Measurements from ENCODE around the gene EVI5L.

Gene EVI5L

DNA sequence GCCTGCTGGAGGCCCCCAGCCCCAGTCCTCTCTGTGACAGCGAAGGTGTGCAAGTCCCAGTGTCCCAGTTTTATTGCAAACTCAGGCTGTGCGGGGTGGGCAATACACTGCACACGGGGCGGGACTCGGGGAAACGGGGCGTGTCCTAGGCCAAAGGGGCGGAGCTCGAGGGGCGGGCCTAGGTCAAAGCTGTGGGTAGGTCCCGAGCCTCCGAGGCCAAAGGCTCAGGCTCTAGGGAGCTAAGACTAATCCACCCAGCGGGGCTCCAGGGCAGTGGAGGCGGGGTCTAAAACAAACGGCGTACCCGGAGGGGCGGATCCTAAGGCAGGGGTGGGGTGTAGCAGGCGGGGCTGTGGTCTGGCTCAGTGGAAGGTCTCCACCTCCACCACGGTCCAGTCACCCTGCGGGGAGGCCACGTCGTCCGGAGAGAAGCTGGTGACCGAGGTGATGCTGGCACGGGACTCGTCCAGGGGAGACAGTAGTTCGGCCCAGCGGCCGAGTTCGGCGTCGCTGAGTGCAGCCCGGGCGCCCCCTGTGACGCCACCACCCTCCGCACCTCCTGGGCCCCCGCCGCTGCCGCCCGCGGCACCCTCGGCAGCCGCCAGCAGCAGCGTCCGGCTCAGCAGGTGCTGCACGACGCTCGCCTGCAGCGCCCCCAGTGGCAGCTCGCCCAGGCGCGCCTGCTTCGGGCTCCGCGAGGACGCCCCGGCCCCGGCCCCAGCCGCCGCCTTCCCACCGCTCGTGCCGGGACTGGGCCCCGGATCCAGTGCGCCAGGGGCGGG is 38.8 kb downstream of the EVI5L start:
- ATAC-seq (peak; percentile 87), DNase-seq (peak; percentile 88 to 93)
- Mint-ChIP-seq H3K9me3 (no peaks in the 10 kb centered on the region), H3K27me3 (peaks cover 67% of the 10 kb centered on the region), H3K27ac (peak overlapping the region in 1 of 2 donors; percentile 82), H3K4me1 (peaks cover 72% of the 10 kb centered on the region), H3K4me3 (peak overlapping the region; percentile 86 to 92)

- DNase-seq (peak; percentile 83 to 91), ATAC-seq (peak; percentile 68)
- H3K27me3 Mint-ChIP-seq = peaks cover 65% of the 10 kb centered on the region
- H3K9me3 Mint-ChIP-seq = no peaks in the 10 kb centered on the region
- no peak overlapping the region for H3K27ac Mint-ChIP-seq
- H3K4me1 Mint-ChIP-seq = peaks cover 69% of the 10 kb centered on the region
- H3K4me3 Mint-ChIP-seq = peak overlapping the region; percentile 83 to 92
These were observed 39.5 kb downstream of the EVI5L start for GRCh38 chr19:7869453-7869909.

DNA sequence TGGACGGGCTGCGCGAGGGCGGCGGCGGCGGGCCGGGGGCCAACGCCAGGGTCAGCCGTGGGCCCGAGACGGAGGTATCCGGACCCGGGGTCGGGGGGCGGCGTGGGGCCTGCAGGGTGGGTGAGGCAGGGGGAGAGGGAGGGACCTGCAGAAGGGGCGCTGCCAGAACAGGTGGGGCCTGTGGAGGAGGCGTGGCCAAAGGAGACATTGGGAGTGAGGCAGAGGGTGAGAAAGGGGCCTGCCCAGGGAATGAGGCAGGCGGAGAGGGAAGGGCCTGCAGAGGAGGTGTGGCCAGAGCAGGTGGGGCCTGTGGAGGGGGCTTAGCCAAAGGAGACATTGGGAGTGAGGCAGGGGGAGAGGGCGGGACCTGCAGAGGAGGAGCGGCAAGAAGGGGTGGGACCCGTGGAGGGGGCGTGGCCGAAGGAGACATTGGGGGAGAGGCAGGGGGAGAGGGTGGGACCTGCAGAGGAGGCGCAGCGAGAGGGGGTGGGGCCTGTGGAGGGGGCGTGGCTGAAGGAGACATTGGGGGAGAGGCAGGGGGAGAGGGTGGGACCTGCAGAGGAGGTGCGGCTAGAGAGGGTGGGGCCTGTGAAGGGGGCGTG is 40.0 kb downstream of the EVI5L start:
- peak overlapping the region; percentile 69 to 77 for H3K4me3 Mint-ChIP-seq
- ATAC-seq = no peak

DNA sequence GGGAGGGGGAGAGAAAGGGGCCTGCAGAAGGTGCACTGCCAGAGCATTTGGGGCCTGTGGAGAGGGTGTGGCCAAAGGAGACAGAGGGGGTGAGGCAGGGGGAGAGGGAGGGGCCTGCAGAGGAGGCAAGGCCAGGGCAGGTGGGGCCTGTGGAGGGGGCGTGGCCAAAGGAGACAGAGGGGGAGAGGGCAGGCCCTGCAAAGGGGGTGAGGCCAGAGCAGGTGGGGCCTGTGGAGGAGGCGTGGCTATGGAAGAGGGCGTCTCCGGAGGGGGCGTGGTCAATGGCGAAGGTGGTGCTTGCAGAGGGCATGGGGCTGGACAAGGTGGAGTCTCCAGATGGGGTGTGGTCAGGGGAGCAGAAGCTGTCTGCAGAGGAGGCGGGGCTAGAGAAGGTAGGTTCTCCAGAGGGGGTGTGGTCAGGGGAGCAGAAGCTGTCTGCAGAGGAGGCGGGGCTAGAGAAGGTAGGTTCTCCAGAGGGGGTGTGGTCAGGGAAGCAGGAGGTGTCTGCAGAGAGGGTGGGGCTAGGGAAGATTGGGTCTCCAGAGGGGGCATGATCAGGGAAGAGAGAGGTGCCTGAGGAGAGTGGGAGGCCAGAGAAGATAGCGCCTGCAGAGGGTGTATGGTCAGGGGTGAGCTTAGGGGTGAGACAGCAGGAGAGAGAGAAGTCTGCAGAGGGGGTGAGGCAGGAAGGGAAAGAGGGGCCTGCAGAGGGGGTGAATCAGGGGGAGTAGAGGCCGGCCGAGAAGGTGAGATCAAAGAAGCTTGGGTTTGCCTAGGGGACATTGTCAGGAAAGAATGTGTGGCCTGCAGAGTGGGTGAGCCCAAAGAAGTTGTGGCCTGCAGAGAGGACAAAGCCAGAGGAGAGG is 40.8 kb downstream of the EVI5L start:
- Mint-ChIP-seq H3K4me3 (peak overlapping the region; percentile 65 to 77), H3K27ac (peak overlapping the region in 1 of 2 donors; percentile 72), H3K4me1 (peaks cover 61% of the 10 kb centered on the region), H3K27me3 (peaks cover 65% of the 10 kb centered on the region), H3K9me3 (no peaks in the 10 kb centered on the region)
- ATAC-seq (no peak), DNase-seq (peak; percentile 71 to 76)

More for the DNA sequence above, 40.0 kb downstream of the EVI5L start:
- peaks cover 65% of the 10 kb centered on the region for H3K27me3 Mint-ChIP-seq
- H3K27ac Mint-ChIP-seq = no peak overlapping the region
- H3K9me3 Mint-ChIP-seq = no peaks in the 10 kb centered on the region
- peak; percentile 47 to 64 for DNase-seq
- peaks cover 68% of the 10 kb centered on the region for H3K4me1 Mint-ChIP-seq

DNA sequence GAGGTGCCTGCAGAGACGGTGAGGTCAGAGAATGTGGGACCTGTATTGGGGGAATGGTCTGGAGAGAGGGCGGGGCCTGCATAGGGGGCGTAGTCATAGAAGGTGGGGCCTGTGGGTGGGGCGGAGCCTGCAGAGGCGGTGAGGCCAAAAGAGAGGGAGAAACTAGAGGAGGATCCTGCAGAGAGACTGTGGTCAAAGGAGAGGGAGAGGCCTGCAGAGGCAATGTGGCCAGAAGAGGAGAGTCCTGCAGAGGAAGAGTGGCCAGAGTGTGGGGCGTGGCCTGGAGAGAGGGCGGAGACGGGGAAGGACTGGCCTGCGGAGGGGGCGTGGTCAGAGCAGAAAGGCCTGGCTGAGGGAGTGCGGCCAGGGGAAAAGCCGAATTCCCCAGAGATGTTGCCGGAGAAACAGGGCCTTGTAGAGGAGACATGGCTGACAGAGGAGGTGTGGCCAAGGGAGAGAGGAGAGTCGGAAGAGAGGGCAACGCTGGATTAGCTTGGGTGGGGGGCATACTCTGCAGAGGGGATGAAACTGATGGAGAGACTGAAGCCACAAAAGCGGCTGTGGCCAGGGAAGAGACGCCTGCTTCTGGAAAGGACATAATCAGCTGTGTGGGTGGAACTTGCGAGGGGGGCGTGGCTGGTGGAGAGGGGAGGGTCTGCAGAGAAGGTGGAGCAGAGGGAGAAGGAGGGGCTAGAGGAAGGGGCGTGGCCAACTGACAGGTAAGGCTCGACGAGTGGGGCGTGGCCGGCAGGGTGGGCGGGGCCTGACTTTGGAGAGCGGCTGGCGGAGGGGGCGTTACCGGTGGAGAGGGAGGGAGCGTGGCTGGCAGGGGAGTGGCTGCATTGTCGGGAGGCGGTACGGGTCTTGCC is 41.7 kb downstream of the EVI5L start:
- Mint-ChIP-seq H3K4me3 (peak overlapping the region; percentile 65 to 69), H3K27me3 (peaks cover 60% of the 10 kb centered on the region), H3K9me3 (no peaks in the 10 kb centered on the region), H3K27ac (peak overlapping the region in 1 of 2 donors; percentile 72), H3K4me1 (peaks cover 61% of the 10 kb centered on the region)
- peak; percentile 4 for ATAC-seq
- DNase-seq = peak; percentile 86 to 89

GRCh38 chr19:7872306-7873204 is 42.5 kb downstream of the EVI5L start:
- no peak for DNase-seq
- Mint-ChIP-seq H3K4me1 (peaks cover 61% of the 10 kb centered on the region), H3K27ac (no peak overlapping the region), H3K9me3 (no peaks in the 10 kb centered on the region), H3K27me3 (peaks cover 51% of the 10 kb centered on the region), H3K4me3 (peak overlapping the region; percentile 65 to 69)
- ATAC-seq = no peak

DNA sequence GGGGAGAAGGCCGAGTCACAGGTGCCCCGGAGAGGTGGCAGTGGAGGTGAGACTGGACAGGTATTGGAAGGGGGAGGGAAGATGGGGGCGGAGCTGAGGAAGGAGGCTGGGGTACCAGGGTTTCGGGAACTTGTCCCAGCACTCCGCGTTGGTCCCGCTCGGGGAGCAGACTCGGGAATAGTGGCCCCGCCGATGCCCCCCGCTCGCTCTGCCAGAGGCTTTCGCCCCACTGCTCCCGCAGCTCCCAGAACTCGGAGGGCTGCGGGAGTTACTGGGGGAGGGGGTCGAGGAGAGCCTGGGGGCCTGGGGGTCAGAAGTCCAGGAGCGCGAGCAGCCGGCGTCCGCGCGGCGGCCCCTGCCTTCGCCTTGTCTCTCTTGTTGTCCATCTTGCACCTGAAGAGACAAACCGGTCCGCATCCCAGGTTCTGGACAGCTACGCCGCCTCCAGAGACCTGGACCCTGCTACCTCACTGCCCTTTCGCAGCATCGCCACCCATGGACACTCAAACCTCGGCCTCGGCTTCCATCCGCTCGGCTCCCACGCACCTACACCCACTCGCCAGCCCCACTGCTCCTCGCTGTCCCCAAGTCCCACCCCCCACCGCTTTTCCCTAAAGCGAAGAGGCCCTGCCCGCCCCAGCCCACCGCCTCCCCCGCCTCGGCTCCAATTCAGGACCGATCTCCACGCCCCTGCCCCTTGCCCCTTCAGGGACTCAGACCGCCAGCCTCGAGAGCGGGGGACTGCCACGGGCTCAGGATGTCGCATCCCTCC is 43.5 kb downstream of the EVI5L start:
- H3K4me3 Mint-ChIP-seq = peak overlapping the region; percentile 77 to 79
- H3K27ac Mint-ChIP-seq = no peak overlapping the region
- DNase-seq (no peak), ATAC-seq (no peak)
- peaks cover 54% of the 10 kb centered on the region for H3K4me1 Mint-ChIP-seq
- H3K9me3 Mint-ChIP-seq = no peaks in the 10 kb centered on the region
- peaks cover 47% of the 10 kb centered on the region for H3K27me3 Mint-ChIP-seq

DNA sequence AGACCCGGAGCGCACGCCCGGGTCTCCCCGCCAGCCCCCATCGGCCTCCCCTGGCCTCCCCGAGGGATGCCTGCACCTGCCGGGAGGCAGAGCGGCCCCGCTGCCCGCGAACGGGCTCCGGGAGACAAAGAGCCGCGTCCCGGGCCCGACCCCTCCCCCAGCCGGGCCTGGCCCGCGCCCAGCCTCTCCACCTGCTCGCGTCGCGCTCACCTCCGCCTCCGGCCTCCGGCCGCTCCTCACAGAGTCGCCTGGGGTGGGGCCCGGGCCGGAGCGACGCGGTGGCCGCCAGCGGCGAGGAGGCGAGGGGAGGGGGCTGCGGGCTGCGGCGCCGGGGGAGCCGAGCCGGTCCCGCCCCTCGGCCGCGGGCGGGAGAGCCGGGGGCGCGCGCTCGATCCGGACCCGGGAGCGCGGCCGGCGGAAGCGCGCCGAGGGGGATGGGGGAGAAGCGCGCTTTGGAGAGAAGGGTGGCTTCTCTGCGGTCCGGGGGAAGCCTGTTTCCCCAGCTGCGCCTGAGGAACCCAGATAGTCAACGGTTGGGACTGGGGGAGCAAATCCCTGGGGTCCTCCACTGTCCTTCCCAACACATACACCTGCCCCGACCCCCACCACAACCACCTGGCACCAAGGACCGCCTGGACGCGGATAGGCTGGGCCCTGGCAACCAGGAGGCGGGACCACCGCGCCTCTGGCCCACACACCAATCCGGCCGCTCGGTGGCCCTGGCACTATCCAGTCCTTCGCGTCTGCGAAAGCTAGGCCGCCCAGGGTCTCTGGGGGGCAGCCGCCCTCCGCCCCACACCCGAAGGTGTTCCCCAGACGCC is 44.3 kb downstream of the EVI5L start, which contains the start of gene PRR36:
Gene PRR36 (minus strand): TSS at position 315 of the 821 bp plus-strand sequence. CDS start 701 bp downstream, outside the sequence.
- Mint-ChIP-seq H3K27ac (no peak within 1 kb of the TSS), H3K4me1 (peaks cover 46% of the 10 kb centered on the region), H3K9me3 (no peaks in the 10 kb centered on the region), H3K27me3 (peaks cover 47% of the 10 kb centered on the region), H3K4me3 (peak within 1 kb of the TSS; percentile 77 to 86)
- no peak for DNase-seq
- peak; percentile 25 for ATAC-seq

DNA sequence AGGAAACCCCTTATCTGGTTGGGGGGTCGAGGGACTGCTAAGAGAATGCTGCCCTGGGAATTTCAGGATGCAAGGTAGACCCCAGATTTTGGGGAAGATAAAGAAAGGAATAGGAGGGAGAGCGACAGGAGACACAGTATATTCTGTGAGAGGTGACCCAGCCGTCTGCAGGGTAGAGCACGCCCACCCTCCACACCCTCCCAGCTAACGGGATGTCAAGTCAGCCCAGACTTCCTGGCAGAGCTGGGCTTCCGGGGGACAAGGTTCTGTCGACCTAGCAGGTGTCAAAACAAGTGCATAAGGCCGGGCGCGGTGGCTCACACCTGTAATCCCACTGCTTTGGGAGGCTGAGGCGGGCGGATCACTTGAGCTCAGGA is 44.9 kb downstream of the EVI5L start:
- no peaks in the 10 kb centered on the region for H3K9me3 Mint-ChIP-seq
- H3K27me3 Mint-ChIP-seq = peaks cover 47% of the 10 kb centered on the region
- peaks cover 43% of the 10 kb centered on the region for H3K4me1 Mint-ChIP-seq
- no peak overlapping the region for H3K27ac Mint-ChIP-seq
- peak overlapping the region; percentile 49 to 86 for H3K4me3 Mint-ChIP-seq
- DNase-seq (no peak), ATAC-seq (no peak)

- DNase-seq (no peak), ATAC-seq (no peak)
- H3K4me3 Mint-ChIP-seq = no peak overlapping the region
- H3K4me1 Mint-ChIP-seq = peaks cover 18% of the 10 kb centered on the region
- H3K9me3 Mint-ChIP-seq = no peaks in the 10 kb centered on the region
- H3K27ac Mint-ChIP-seq = no peak overlapping the region
- peaks cover 32% of the 10 kb centered on the region for H3K27me3 Mint-ChIP-seq
These were observed 47.3 kb downstream of the EVI5L start for GRCh38 chr19:7877249-7877836.

DNA sequence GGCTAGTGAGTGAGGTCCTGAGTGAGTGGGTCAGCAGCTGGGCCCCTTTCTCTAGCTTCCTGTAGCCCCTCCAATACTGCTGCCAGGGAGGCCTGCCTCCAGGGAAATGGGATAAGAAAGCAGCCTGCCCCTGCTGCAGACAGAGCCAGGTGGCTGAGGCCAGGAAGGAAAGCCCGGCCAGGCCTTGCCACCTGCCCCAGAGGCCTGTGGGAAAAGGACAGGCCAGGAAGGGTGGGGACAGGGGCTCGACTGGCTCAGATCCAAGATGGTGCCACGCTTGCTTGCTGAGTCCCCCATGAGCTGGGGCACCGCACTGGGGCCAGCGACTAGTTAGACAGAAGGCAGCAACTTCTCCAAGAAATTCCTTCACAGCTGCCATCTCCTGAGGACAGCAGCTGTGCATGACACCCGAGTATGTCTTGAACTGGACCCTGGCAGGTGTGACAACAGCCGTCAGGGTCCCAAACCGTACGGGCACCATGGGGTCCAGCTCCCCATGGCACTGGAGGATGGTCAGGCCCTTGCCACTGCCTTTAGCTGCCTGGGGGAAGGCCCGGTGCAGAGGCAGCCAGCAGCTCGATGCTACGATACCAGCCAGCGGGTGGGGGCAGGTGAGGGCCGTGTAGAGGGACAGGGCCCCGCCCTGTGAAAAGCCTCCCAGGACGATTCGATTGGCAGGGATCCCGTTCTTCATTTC is 49.2 kb downstream of the EVI5L start:
- ATAC-seq = peak; percentile 40
- peaks cover 15% of the 10 kb centered on the region for H3K27me3 Mint-ChIP-seq
- no peak overlapping the region for H3K27ac Mint-ChIP-seq
- DNase-seq = no peak
- H3K9me3 Mint-ChIP-seq = no peaks in the 10 kb centered on the region
- peaks cover 10% of the 10 kb centered on the region for H3K4me1 Mint-ChIP-seq
- no peak overlapping the region for H3K4me3 Mint-ChIP-seq

GRCh38 chr19:7879836-7880235 is 49.8 kb downstream of the EVI5L start:
- peak; percentile 50 for ATAC-seq
- H3K9me3 Mint-ChIP-seq = no peaks in the 10 kb centered on the region
- H3K4me1 Mint-ChIP-seq = peaks cover 8% of the 10 kb centered on the region
- peaks cover 9% of the 10 kb centered on the region for H3K27me3 Mint-ChIP-seq
- H3K4me3 Mint-ChIP-seq = no peak overlapping the region
- DNase-seq = no peak
- H3K27ac Mint-ChIP-seq = no peak overlapping the region

All from stimulated activated naive CD8-positive, alpha-beta T cell treated with anti-CD3 and anti-CD28 coated beads, Interleukin-15, amount 100 ng/mL, for 72 hours (primary cell).